ENCODE measurements around the gene ATG101. TPM values are rescaled to one million over a fixed set of nuclear protein-coding genes. Genes with fewer than 3 reads are reported as not detected.

The ATG101 gene
- total RNA-seq, 2 experiments from 2014 or later, result 20.6 to 20.9 TPM

- H3K27me3 ChIP-seq (ENCODE audit: control insufficient read depth in 1 of 2, insufficient read depth in 2 of 2, low read length in 2 of 2), result peaks cover 8% of the 10 kb centered on the region in 2 experiments
- H3K27ac Mint-ChIP-seq, result no peak overlapping the region
- no peak overlapping the region for H3K27ac ChIP-seq (ENCODE audit: low read depth in 1 of 2, low read length in 2 of 2)
- H3K36me3 Mint-ChIP-seq (ENCODE audit: low read depth), result no peaks in the 10 kb centered on the region
- TF ChIP-seq CTCF (IDR thresholded peaks at IDR 0.05), result no peak
- ChIA-PET POLR2A (no interaction called here), CTCF (interaction anchor here (3.1 kb wide), 1 partner anchor 97 kb away, joined by 15 read pairs; no protein-coding TSS in a partner anchor)
- H3K4me1 ChIP-seq (ENCODE audit: insufficient read depth, low read length), result peaks cover 17% of the 10 kb centered on the region
- no peaks in the 10 kb centered on the region for H3K9me3 ChIP-seq (ENCODE audit: control insufficient read depth in 1 of 2, insufficient read depth in 1 of 2, low read length in 2 of 2)
- intact Hi-C loops (cut with DNase I, micrococcal nuclease), result loop anchor here in 1 of 2 experiments (1.0 kb wide), 1 partner anchor 98 kb away; no protein-coding TSS in a partner anchor
- no peaks in the 10 kb centered on the region for H3K9me3 Mint-ChIP-seq
- no peak overlapping the region for H3K4me3 Mint-ChIP-seq
- peaks cover 55% of the 10 kb centered on the region for H3K27me3 Mint-ChIP-seq
- no peak for ATAC-seq (ENCODE audit: poor library complexity)
- H3K4me3 ChIP-seq (ENCODE audit: low read length), result no peak overlapping the region
- H3K4me1 Mint-ChIP-seq (ENCODE audit: low read depth), result peaks cover 6% of the 10 kb centered on the region
- no peaks in the 10 kb centered on the region for H3K36me3 ChIP-seq (ENCODE audit: insufficient read depth, low read length)
- DNase-seq, result no peak
These were observed 53.1 kb downstream of the ATG101 start for GRCh38 chr12:52122904-52123303.

- H3K4me3 Mint-ChIP-seq, result no peak overlapping the region
- ChIA-PET POLR2A (no interaction called here), CTCF (interaction anchor here (3.1 kb wide), 1 partner anchor 98 kb away, joined by 15 read pairs; no protein-coding TSS in a partner anchor)
- H3K4me1 Mint-ChIP-seq (ENCODE audit: low read depth), result peaks cover 6% of the 10 kb centered on the region
- H3K9me3 Mint-ChIP-seq, result no peaks in the 10 kb centered on the region
- no peak for DNase-seq
- no peak for ATAC-seq (ENCODE audit: poor library complexity)
- Histone ChIP-seq H3K27ac (ENCODE audit: low read depth in 1 of 2, low read length in 2 of 2) (no peak overlapping the region), H3K27me3 (ENCODE audit: control insufficient read depth in 1 of 2, insufficient read depth in 2 of 2, low read length in 2 of 2) (peaks cover 8% of the 10 kb centered on the region in 2 experiments), H3K4me3 (ENCODE audit: low read length) (no peak overlapping the region), H3K9me3 (ENCODE audit: control insufficient read depth in 1 of 2, insufficient read depth in 1 of 2, low read length in 2 of 2) (no peaks in the 10 kb centered on the region), H3K4me1 (ENCODE audit: insufficient read depth, low read length) (peaks cover 17% of the 10 kb centered on the region), H3K36me3 (ENCODE audit: insufficient read depth, low read length) (no peaks in the 10 kb centered on the region)
- H3K27me3 Mint-ChIP-seq, result peaks cover 55% of the 10 kb centered on the region
- H3K27ac Mint-ChIP-seq, result no peak overlapping the region
- no peak for TF ChIP-seq CTCF (IDR thresholded peaks at IDR 0.05)
- no peaks in the 10 kb centered on the region for H3K36me3 Mint-ChIP-seq (ENCODE audit: low read depth)
- intact Hi-C loops (cut with DNase I, micrococcal nuclease), result no loop called here
These were observed 53.9 kb downstream of the ATG101 start for GRCh38 chr12:52123487-52124186.

GRCh38 chr12:52125476-52125900, 55.7 kb downstream of the ATG101 start:
- Histone ChIP-seq H3K27ac (ENCODE audit: low read depth in 1 of 2, low read length in 2 of 2) (no peak overlapping the region), H3K4me1 (ENCODE audit: insufficient read depth, low read length) (peaks cover 9% of the 10 kb centered on the region), H3K9me3 (ENCODE audit: control insufficient read depth in 1 of 2, insufficient read depth in 1 of 2, low read length in 2 of 2) (no peaks in the 10 kb centered on the region), H3K36me3 (ENCODE audit: insufficient read depth, low read length) (no peaks in the 10 kb centered on the region), H3K27me3 (ENCODE audit: control insufficient read depth in 1 of 2, insufficient read depth in 2 of 2, low read length in 2 of 2) (peaks cover 8% of the 10 kb centered on the region in 2 experiments), H3K4me3 (ENCODE audit: low read length) (no peak overlapping the region)
- Mint-ChIP-seq H3K9me3 (no peaks in the 10 kb centered on the region), H3K27ac (no peak overlapping the region), H3K4me3 (no peak overlapping the region), H3K27me3 (peaks cover 44% of the 10 kb centered on the region), H3K36me3 (ENCODE audit: low read depth) (no peaks in the 10 kb centered on the region), H3K4me1 (ENCODE audit: low read depth) (peaks cover 6% of the 10 kb centered on the region)
- intact Hi-C loops (cut with DNase I, micrococcal nuclease), result no loop called here
- ATAC-seq (ENCODE audit: poor library complexity), result no peak
- DNase-seq, result no peak
- CTCF ChIA-PET, result interaction anchor here (0.9 kb wide), 1 partner anchor 9 kb away, joined by 3 read pairs; no protein-coding TSS in a partner anchor
- no peak for TF ChIP-seq CTCF (IDR thresholded peaks at IDR 0.05)
- POLR2A ChIA-PET, result no interaction called here

Measured in CD4-positive, alpha-beta T cell (primary cell).